HepG2 (cell line): ENCODE results near the gene FREM3. TPM values are rescaled to one million over a fixed set of nuclear protein-coding genes. Genes with fewer than 3 reads are reported as not detected.

Source experiments
- ATAC-seq: fragments of 200-7000 bp; cut with Tn5 transposase; 3 replicates; pipeline ENCODE4 v1.9.1; 2020; ENCODE audit warnings: mild to moderate bottlenecking, moderate library complexity
- BruUV-seq: library from RNA; stranded (reverse); fragments of 400-500 nt; replicated peaks from 2 replicates; lab custom pipeline; 2021; lab: Mats Ljungman, UMichigan
- CTCF ChIA-PET: fragments of 300-600 bp; formaldehyde crosslinking; extraction: SDS; loops from one replicate; lab custom pipeline; 2021; ENCODE audit warnings: low total read pairs, inconsistent platforms, low intra/inter-chr PET ratio; lab: Yijun Ruan, JAX
- POLR2A ChIA-PET: fragments of 350-600 bp; sonication (Branson Sonifier 250); formaldehyde crosslinking; loops from one replicate; lab custom pipeline; 2020; ENCODE audit warnings: antibody characterized with exemption, inconsistent platforms; lab: Yijun Ruan, JAX
- DNase-seq: peaks from one replicate; pipeline ENCODE4 v3.0.0-alpha.2; 2015; ENCODE audit warnings: low spot score
- FAIRE-seq: peaks from 3 replicates; lab custom pipeline; 2011; peaks lifted over from hg19 to GRCh38; lab: Jason Lieb, UNC
- H2AFZ ChIP-seq: one replicate; pipeline ENCODE4 v1.6.1; 2011; ENCODE audit warnings: low read length, inconsistent platforms
- H3K27ac ChIP-seq: fragments of 300-600 bp; 3 replicates; pipeline ENCODE4 v1.8.0; 2011; ENCODE audit warnings: mixed run types, mild to moderate bottlenecking, mixed read lengths, low read length, inconsistent platforms; ENCODE audit not compliant: insufficient read depth; ENCODE audit errors: extremely low read length
- H3K27me3 ChIP-seq, 2 experiments: fragments of 200-600 bp in 1 of 2; 2 replicates in 1 of 2; 3 replicates in 1 of 2; pipeline versions ENCODE4 v1.6.0 to v1.8.0; 2011; ENCODE audit warnings: low read length in 2 of 2, mild to moderate bottlenecking in 2 of 2, moderate library complexity in 2 of 2, inconsistent platforms in 1 of 2; ENCODE audit not compliant: insufficient read depth in 2 of 2, control insufficient read depth in 1 of 2
- H3K36me3 ChIP-seq, 2 experiments: fragments of 200-600 bp in 1 of 2; replicated peaks in 1 of 2; 2 replicates in 1 of 2; 3 replicates in 1 of 2; pipeline versions ENCODE4 v1.5.1 to v1.8.0; 2011; ENCODE audit warnings: low read length in 2 of 2, inconsistent platforms in 1 of 2; ENCODE audit not compliant: insufficient read depth in 2 of 2, control insufficient read depth in 1 of 2
- H3K4me1 ChIP-seq: 2 replicates; pipeline ENCODE4 v1.5.1; 2012; ENCODE audit warnings: low read length, inconsistent platforms; ENCODE audit not compliant: insufficient read depth
- H3K4me2 ChIP-seq: 2 replicates; pipeline ENCODE4 v1.6.0; 2011; ENCODE audit warnings: low read depth, low read length, inconsistent platforms
- H3K4me3 ChIP-seq, 3 experiments: fragments of 200-600 bp in 1 of 3; sonication (generic), shearing (Covaris generic) in 1 of 3; replicated peaks in 1 of 3; 2 replicates each; pipeline ENCODE4 v1.5.1; 2011 to 2016; ENCODE audit warnings: low read length in 3 of 3, inconsistent platforms in 2 of 3, low read depth in 2 of 3, mild to moderate bottlenecking in 2 of 3, control low read depth in 1 of 3, mixed read lengths in 1 of 3; ENCODE audit not compliant: insufficient read depth in 1 of 3
- H3K79me2 ChIP-seq: one replicate; pipeline ENCODE4 v1.6.1; 2011; ENCODE audit warnings: low read length, inconsistent platforms; ENCODE audit not compliant: insufficient read depth
- H3K9ac ChIP-seq: 2 replicates; pipeline ENCODE4 v1.6.0; 2011; ENCODE audit warnings: mild to moderate bottlenecking, low read depth, low read length, inconsistent platforms; ENCODE audit not compliant: insufficient read depth
- H3K9me3 ChIP-seq: 2 replicates; pipeline ENCODE4 v1.5.1; 2012; ENCODE audit warnings: mild to moderate bottlenecking, low read length
- H4K20me1 ChIP-seq: 2 replicates; pipeline ENCODE4 v1.6.0; 2011; ENCODE audit warnings: inconsistent platforms, mild to moderate bottlenecking, low read length, moderate library complexity; ENCODE audit not compliant: insufficient read depth
- ATF3 ChIP-seq: sonication (generic); formaldehyde crosslinking; IDR thresholded peaks from 2 replicates; pipeline ENCODE4 v1.4.0; 2020; ENCODE audit warnings: missing genetic modification reagents
- FOXA1 ChIP-seq, 2 experiments: fragments of 450-650 bp in 1 of 2; sonication (generic) in 1 of 2; formaldehyde crosslinking in 1 of 2; IDR thresholded peaks; 2 replicates each; pipeline versions ENCODE4 v1.4.0 to v1.6.1; 2016 to 2020; ENCODE audit warnings: missing genetic modification reagents in 1 of 2
- MED13 ChIP-seq: sonication (generic); formaldehyde crosslinking; IDR thresholded peaks from 2 replicates; pipeline ENCODE4 v1.5.0; 2020; ENCODE audit warnings: missing genetic modification reagents
- PAF1 ChIP-seq: IDR thresholded peaks from 2 replicates; pipeline ENCODE4 v1.6.1; 2016; ENCODE audit warnings: missing genetic modification reagents, missing compliant biosample characterization
- SMARCE1 ChIP-seq: fragments of 450-650 bp; IDR thresholded peaks from 2 replicates; pipeline ENCODE4 v1.6.1; 2017; ENCODE audit warnings: borderline replicate concordance
- TBX3 ChIP-seq: fragments of 450-650 bp; IDR thresholded peaks from 2 replicates; pipeline ENCODE4 v1.6.1; 2017; ENCODE audit warnings: antibody characterized with exemption, mild to moderate bottlenecking, inconsistent platforms, borderline replicate concordance
- TCF12 ChIP-seq, 2 experiments: fragments of 450-650 bp in 1 of 2; sonication (generic) in 1 of 2; formaldehyde crosslinking in 1 of 2; IDR thresholded peaks; 2 replicates each; pipeline versions ENCODE4 v1.6.1 to v1.8.0; 2017 to 2022; ENCODE audit warnings: antibody characterized with exemption in 1 of 2, mild to moderate bottlenecking in 1 of 2, missing genetic modification reagents in 1 of 2, moderate library complexity in 1 of 2
- ZEB1 ChIP-seq: IDR thresholded peaks from 2 replicates; pipeline ENCODE4 v1.6.1; 2012; ENCODE audit warnings: mild to moderate bottlenecking, low read depth, inconsistent platforms; ENCODE audit not compliant: insufficient replicate concordance
- ZNF567 ChIP-seq: sonication (generic); formaldehyde crosslinking; IDR thresholded peaks from 2 replicates; pipeline ENCODE4 v1.8.1; 2023; ENCODE audit warnings: mild to moderate bottlenecking, missing genetic modification reagents, borderline replicate concordance
- in situ Hi-C: cut with HindIII; loops from 2 replicates; pipeline ENCODE4 v1.10.0; 2017; ENCODE audit warnings: low pct_unique_long_range_greater_than_20kb; ENCODE audit not compliant: extremely low pct_ligation_motif_present
- intact Hi-C: fragments of 100-400 bp; cut with micrococcal nuclease; formaldehyde crosslinking; loops from one replicate; pipeline ENCODE4 v1.10.0; 2022; ENCODE audit not compliant: unreplicated experiment
- polyA plus RNA-seq, 8 experiments: library from polyadenylated mRNA; depleted of rRNA in 3 of 8; stranded (reverse) in 7 of 8; unstranded in 1 of 8; fragments of >200 nt; fragmentation: Illumina TruSeq in 4 of 8; extraction: Trizol in 4 of 8; gene quantifications; 2 replicates each; pipeline versions ENCODE4 v1.2.1 to v1.2.3, GENCODE V29; 2011 to 2016; ENCODE audit warnings: low read depth in 4 of 8, missing spikeins in 1 of 8, mixed read lengths in 1 of 8; ENCODE audit not compliant: insufficient read depth in 1 of 8
- total RNA-seq, 5 experiments: library from RNA; depleted of rRNA; stranded (reverse); fragments of >200 nt; fragmentation: Illumina TruSeq; extraction: Trizol; gene quantifications; 2 replicates each; pipeline ENCODE4 v1.2.3, GENCODE V29; 2016; ENCODE audit warnings: low read depth in 1 of 5

The FREM3 gene
- total and polyA plus RNA-seq, 2 of the 13 experiments (the other 11 are each of a cell fraction or from before 2014, with no cell fraction given) = not detected

- intact Hi-C loops (no loop called here), in situ Hi-C loops (no loop called here)
- no peak overlapping the region for H3K4me3 ChIP-seq
- H3K4me1 ChIP-seq = no peaks in the 10 kb centered on the region
- ATAC-seq = no peak
- BruUV-seq = no TSS peak
- no peaks in the 10 kb centered on the region for H3K9me3 ChIP-seq
- no peak overlapping the region for H3K27ac ChIP-seq
- POLR2A ChIA-PET = no interaction called here
- no peak for DNase-seq
- TF ChIP-seq ZEB1 (no peak), ZNF567 (no peak), PAF1 (CRISPR knock-in tag) (no peak), FOXA1 (IDR thresholded peaks at IDR 0.05) (no peak), FOXA1 (CRISPR knock-in tag; IDR thresholded peaks at IDR 0.05) (no peak), TBX3 (no peak), ATF3 (CRISPR knock-in tag) (no peak), SMARCE1 (no peak), TCF12 (IDR thresholded peaks at IDR 0.05) (no peak), TCF12 (CRISPR knock-in tag; IDR thresholded peaks at IDR 0.05) (no peak), MED13 (CRISPR knock-in tag) (no peak)
- H3K27me3 ChIP-seq = no peaks in the 10 kb centered on the region
- CTCF ChIA-PET = no interaction called here
- H3K36me3 ChIP-seq = no peaks in the 10 kb centered on the region
- no peaks in the 10 kb centered on the region for H4K20me1 ChIP-seq
- H3K4me2 ChIP-seq = no peak overlapping the region
- H2AFZ ChIP-seq = no peak overlapping the region
- no peak overlapping the region for H3K9ac ChIP-seq
- no peak for FAIRE-seq
- H3K79me2 ChIP-seq = no peaks in the 10 kb centered on the region
Measured at GRCh38 chr4:143633833-143634232, 66.6 kb downstream of the FREM3 start.
